ENCODE measurements around the gene PIP4K2C. TPM values are rescaled to one million over a fixed set of nuclear protein-coding genes. Genes with fewer than 3 reads are reported as not detected.
"Not testable (repeated sequence)": the region's sequence is repeated elsewhere in the genome, so short reads cannot be mapped to it uniquely, and the experiment has no call there.

The PIP4K2C gene
- total and polyA plus RNA-seq, 5 donors from 2014 or later, result 24.6 to 38.6 (median 32.1) TPM

DNA sequence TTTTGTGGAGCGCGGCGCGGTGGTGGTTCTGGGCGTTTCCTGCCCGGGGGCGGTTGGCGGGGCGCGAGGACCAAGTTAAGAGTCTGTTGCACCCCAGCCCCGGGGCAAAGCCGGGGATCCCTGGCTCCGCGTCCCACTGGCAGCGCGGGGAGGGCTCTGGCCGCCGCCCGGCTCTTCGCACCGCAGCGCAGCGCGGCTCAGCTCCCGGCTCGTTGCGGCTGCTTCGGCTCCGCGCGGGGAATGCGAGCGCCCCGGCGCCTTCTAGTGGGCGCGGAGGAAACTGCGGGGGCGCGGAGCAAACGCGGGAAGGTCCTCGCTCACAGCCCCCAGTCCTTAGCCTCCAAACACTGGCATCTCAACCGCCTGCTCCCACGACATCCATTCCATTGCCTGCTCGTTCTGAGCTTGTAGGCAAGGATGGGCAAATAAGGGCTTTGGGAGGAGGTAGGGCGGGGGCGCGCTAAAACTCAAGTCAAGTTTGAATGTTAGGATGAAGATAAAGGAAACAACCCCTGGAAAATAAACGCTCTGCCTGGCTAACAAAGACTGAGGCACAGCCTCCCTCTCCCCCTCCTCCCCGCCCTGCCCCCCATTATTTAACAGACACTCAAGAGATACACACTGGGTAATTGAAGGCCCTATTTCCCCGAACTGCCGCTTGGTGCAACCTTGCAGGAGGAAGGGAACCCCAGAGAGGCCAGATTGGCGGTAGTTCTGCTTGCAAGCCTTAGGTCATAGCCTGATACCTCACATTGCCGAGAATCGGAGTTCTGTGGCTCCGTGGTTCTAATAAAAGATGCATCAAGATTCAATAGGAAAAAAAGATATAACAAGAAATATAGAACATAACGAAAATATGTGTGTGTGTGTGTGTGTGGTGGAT lies 42.2 kb downstream of the PIP4K2C start, which contains the start of gene B4GALNT1:
TSS of gene B4GALNT1 (minus strand) at position 244 of the 883 bp plus-strand sequence. CDS start 1,069 bp downstream, outside the sequence.
- Mint-ChIP-seq H3K4me3 (peak within 1 kb of the TSS; percentile 1 to 86 (median 64)), H3K27ac (peak within 1 kb of the TSS in 1 of 3 donors; percentile 69), H3K36me3 (no peaks in the 10 kb centered on the region), H3K4me1 (peaks cover 0 to 16% (median 6%) of the 10 kb centered on the region in 4 donors), H3K27me3 (peaks cover 67% of the 10 kb centered on the region), H3K9me3 (peaks cover 0 to 3% (median 0%) of the 10 kb centered on the region in 7 donors)
- no peaks in the 10 kb centered on the region for H3K36me3 ChIP-seq (ENCODE audit: control insufficient read depth, insufficient read depth, low read length)
- H3K9me3 ChIP-seq (ENCODE audit: control insufficient read depth in 2 of 2, low read length in 2 of 2), result no peaks in the 10 kb centered on the region
- peaks cover 35% of the 10 kb centered on the region for H3K27me3 ChIP-seq (ENCODE audit: control insufficient read depth, insufficient read depth, low read length)
- DNase-seq (peak; percentile 36 to 66 (median 66)), ATAC-seq (ENCODE audit: low read depth in 2 of 2) (peak; percentile 86 to 87)
- H3K4me3 ChIP-seq (ENCODE audit: low read depth, low read length), result no peak within 1 kb of the TSS
- no peak within 1 kb of the TSS for H3K27ac ChIP-seq (ENCODE audit: insufficient read depth, low read length, poor library complexity, severe bottlenecking)
- peaks cover 20% of the 10 kb centered on the region for H3K4me1 ChIP-seq (ENCODE audit: control insufficient read depth, insufficient read depth, low read length, poor library complexity, severe bottlenecking)

DNA sequence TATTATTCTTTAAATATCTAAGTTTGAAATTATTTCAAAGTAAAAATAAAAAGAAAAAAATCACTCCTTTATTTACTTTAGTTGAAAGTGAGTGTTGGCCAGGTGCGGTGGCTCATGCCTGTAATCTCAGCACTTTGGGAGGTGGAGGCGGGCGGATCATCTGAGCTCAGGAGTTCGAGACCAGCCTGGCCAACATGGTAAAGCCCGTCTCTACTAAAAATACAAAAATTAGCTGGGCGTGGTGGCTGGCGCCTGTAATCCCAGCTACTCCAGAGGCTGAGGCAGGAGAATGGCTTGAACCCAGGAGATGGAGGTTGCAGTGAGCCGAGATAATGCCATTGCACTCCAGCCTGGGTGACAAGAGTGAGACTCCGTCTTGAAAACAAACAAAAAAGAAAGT lies 45.7 kb downstream of the PIP4K2C start:
- not testable (repeated sequence) for H3K36me3 Mint-ChIP-seq; H3K4me3 ChIP-seq (ENCODE audit: low read depth, low read length); H3K4me3 Mint-ChIP-seq; ATAC-seq (ENCODE audit: low read depth in 2 of 2); H3K36me3 ChIP-seq (ENCODE audit: control insufficient read depth, insufficient read depth, low read length); H3K27ac ChIP-seq (ENCODE audit: insufficient read depth, low read length, poor library complexity, severe bottlenecking); DNase-seq; H3K27ac Mint-ChIP-seq; H3K9me3 ChIP-seq (ENCODE audit: control insufficient read depth in 2 of 2, low read length in 2 of 2); H3K9me3 Mint-ChIP-seq; H3K4me1 Mint-ChIP-seq
- H3K27me3 Mint-ChIP-seq, result peaks cover 63% of the 10 kb centered on the region
- Histone ChIP-seq H3K4me1 (ENCODE audit: control insufficient read depth, insufficient read depth, low read length, poor library complexity, severe bottlenecking) (peaks cover 18% of the 10 kb centered on the region), H3K27me3 (ENCODE audit: control insufficient read depth, insufficient read depth, low read length) (peaks cover 17% of the 10 kb centered on the region)

DNA sequence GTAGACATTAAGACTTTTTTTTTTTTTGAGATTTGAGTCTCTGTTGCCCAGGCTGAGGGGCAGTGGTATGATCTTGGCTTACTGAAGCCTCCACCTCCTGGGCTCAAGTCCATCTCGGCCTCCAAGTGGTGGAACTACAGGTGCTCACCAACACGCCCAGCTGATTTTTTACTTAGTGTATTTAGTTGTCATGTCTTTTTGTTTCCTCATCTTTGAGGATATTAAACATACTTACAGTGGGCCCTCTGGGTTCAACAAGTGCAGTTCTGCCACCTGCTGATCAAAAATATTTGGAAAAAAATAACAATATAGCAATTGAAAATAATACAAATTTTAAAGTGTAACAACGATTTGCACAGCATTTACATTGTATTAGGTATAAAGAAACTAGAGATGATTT lies 46.4 kb downstream of the PIP4K2C start:
- peaks cover 17% of the 10 kb centered on the region for H3K27me3 ChIP-seq (ENCODE audit: control insufficient read depth, insufficient read depth, low read length)
- H3K4me3 ChIP-seq (ENCODE audit: low read depth, low read length), result no peak overlapping the region
- peaks cover 0 to 6% (median 3%) of the 10 kb centered on the region in 4 donors for H3K4me1 Mint-ChIP-seq
- no peaks in the 10 kb centered on the region for H3K36me3 Mint-ChIP-seq
- H3K27me3 Mint-ChIP-seq, result peaks cover 68% of the 10 kb centered on the region
- no peaks in the 10 kb centered on the region for H3K36me3 ChIP-seq (ENCODE audit: control insufficient read depth, insufficient read depth, low read length)
- no peak overlapping the region for H3K27ac ChIP-seq (ENCODE audit: insufficient read depth, low read length, poor library complexity, severe bottlenecking)
- ATAC-seq (ENCODE audit: low read depth in 2 of 2) (no peak), DNase-seq (no peak)
- peaks cover 0 to 1% (median 0%) of the 10 kb centered on the region in 7 donors for H3K9me3 Mint-ChIP-seq
- no peaks in the 10 kb centered on the region for H3K9me3 ChIP-seq (ENCODE audit: control insufficient read depth in 2 of 2, low read length in 2 of 2)
- H3K4me1 ChIP-seq (ENCODE audit: control insufficient read depth, insufficient read depth, low read length, poor library complexity, severe bottlenecking), result peaks cover 12% of the 10 kb centered on the region
- no peak overlapping the region for H3K27ac Mint-ChIP-seq
- no peak overlapping the region for H3K4me3 Mint-ChIP-seq

DNA sequence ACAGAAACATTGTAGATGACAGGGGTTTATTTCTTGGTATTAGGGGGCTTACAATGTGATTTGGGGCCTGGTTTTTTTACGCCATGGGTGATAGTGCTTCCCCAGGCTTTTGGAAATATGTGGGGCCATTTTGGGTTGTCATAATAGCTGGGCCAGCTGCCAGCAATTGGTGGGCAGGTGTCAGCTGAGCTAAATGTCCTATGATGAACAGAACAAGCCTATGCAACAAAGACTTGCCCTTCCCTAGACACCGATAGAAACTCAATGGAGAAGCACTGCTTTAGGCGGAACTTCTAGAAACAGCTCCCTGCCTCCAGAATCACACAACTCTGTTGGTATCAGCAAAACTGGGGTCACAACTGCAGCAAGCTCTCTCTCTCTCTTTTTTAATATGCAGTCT lies 47.1 kb downstream of the PIP4K2C start:
- DNase-seq, result no peak
- Histone ChIP-seq H3K9me3 (ENCODE audit: control insufficient read depth in 2 of 2, low read length in 2 of 2) (no peaks in the 10 kb centered on the region), H3K4me3 (ENCODE audit: low read depth, low read length) (no peak overlapping the region), H3K4me1 (ENCODE audit: control insufficient read depth, insufficient read depth, low read length, poor library complexity, severe bottlenecking) (peaks cover 4% of the 10 kb centered on the region), H3K27ac (ENCODE audit: insufficient read depth, low read length, poor library complexity, severe bottlenecking) (no peak overlapping the region), H3K27me3 (ENCODE audit: control insufficient read depth, insufficient read depth, low read length) (peaks cover 17% of the 10 kb centered on the region), H3K36me3 (ENCODE audit: control insufficient read depth, insufficient read depth, low read length) (no peaks in the 10 kb centered on the region)
- Mint-ChIP-seq H3K36me3 (no peaks in the 10 kb centered on the region), H3K27ac (no peak overlapping the region), H3K27me3 (peaks cover 66% of the 10 kb centered on the region), H3K4me3 (no peak overlapping the region), H3K9me3 (peaks cover 0 to 1% (median 0%) of the 10 kb centered on the region in 7 donors), H3K4me1 (peaks cover 0 to 5% (median 2%) of the 10 kb centered on the region in 4 donors)
- no peak for ATAC-seq (ENCODE audit: low read depth in 2 of 2)

DNA sequence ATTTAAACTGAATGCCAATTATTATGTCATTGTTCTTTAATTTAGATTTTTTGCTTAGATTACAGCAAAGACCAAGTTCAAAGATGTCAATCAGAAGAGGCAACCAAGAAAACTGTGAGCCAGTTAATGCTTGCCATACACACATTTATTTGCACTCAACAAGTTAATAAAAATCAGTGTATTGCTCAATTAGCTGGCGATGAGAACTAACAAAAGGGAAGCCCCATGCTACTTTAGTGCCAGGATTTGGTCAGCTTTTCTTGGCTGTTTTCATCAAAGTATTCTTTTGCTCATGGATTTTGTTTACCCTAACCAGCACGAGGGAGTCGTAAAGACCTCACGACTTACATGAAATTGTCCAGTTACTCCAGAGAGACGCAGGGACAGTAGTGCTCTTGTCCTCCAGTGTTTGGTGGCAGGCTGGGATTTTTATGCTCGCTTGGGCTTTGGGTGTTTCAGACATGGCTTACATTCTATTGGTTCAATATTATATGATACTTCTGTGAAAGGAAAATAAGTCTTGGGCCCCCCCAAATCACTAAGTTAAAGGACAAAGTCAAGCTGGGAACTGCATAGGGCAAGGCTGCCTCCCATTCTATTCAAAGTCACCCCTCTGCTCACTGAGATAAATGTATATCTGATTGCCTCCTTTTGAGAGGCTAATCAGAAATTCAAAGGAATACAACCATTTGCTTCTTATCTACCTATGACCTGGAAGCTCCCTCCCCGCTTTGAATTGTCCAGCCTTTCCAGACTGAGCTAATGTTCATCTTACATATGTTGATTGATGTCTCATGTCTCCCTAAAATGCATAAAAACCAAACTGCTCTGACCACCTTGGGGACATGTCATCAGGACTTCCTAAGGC lies 49.4 kb downstream of the PIP4K2C start:
- no peak overlapping the region for H3K27ac Mint-ChIP-seq
- ATAC-seq (ENCODE audit: low read depth in 2 of 2), result no peak
- no peaks in the 10 kb centered on the region for H3K36me3 Mint-ChIP-seq
- H3K27ac ChIP-seq (ENCODE audit: insufficient read depth, low read length, poor library complexity, severe bottlenecking), result no peak overlapping the region
- H3K27me3 Mint-ChIP-seq, result peaks cover 48% of the 10 kb centered on the region
- H3K4me1 Mint-ChIP-seq, result no peaks in the 10 kb centered on the region
- peaks cover 7% of the 10 kb centered on the region for H3K27me3 ChIP-seq (ENCODE audit: control insufficient read depth, insufficient read depth, low read length)
- H3K9me3 ChIP-seq (ENCODE audit: control insufficient read depth in 2 of 2, low read length in 2 of 2), result peaks cover 0 to 3% of the 10 kb centered on the region in 2 experiments
- DNase-seq, result no peak
- H3K4me3 ChIP-seq (ENCODE audit: low read depth, low read length), result no peak overlapping the region
- H3K4me3 Mint-ChIP-seq, result peak overlapping the region in 1 of 4 donors; percentile 5
- H3K36me3 ChIP-seq (ENCODE audit: control insufficient read depth, insufficient read depth, low read length), result no peaks in the 10 kb centered on the region
- H3K9me3 Mint-ChIP-seq, result peaks cover 0 to 3% (median 0%) of the 10 kb centered on the region in 7 donors
- no peaks in the 10 kb centered on the region for H3K4me1 ChIP-seq (ENCODE audit: control insufficient read depth, insufficient read depth, low read length, poor library complexity, severe bottlenecking)

DNA sequence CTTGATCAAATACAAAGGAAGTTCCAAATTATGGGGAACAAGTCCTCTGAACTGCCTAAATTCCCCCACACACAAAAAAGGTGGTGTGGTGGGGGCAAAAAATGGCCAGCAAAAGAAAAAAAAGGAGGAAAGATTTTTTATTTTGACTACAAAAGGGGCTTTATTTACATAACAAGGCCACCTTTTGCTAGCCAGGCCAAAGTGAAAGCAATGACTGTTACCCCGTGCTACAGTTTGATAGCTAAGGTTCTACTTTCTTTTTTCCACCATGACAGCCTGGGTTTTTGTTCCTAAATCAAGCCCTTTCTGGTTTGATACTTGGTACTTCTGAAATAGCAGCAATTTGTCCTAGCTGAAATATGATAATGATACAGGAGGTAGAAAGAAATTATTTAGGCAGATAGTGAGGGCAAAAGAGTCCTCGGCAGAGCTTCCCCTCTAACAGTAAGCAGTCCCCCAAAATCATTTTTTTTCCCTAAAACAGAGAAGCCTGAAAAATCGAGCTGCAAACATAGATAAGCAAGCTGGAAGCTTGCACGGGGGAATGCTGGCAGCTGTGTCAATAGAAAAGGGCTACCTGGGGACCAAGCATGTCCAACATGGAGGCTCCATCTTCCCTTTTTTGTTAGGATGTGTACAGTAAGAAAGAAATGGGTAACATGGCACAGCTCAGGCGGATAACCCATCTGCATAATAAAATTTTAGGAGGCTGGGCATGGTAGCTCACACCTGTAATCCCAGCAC lies 50.9 kb downstream of the PIP4K2C start:
- H3K36me3 ChIP-seq (ENCODE audit: control insufficient read depth, insufficient read depth, low read length), result no peaks in the 10 kb centered on the region
- Mint-ChIP-seq H3K9me3 (peaks cover 0 to 3% (median 0%) of the 10 kb centered on the region in 7 donors), H3K27me3 (peaks cover 47% of the 10 kb centered on the region), H3K4me1 (no peaks in the 10 kb centered on the region), H3K4me3 (no peak overlapping the region), H3K27ac (no peak overlapping the region), H3K36me3 (no peaks in the 10 kb centered on the region)
- no peak overlapping the region for H3K4me3 ChIP-seq (ENCODE audit: low read depth, low read length)
- DNase-seq, result no peak
- no peak overlapping the region for H3K27ac ChIP-seq (ENCODE audit: insufficient read depth, low read length, poor library complexity, severe bottlenecking)
- H3K4me1 ChIP-seq (ENCODE audit: control insufficient read depth, insufficient read depth, low read length, poor library complexity, severe bottlenecking), result no peaks in the 10 kb centered on the region
- ATAC-seq (ENCODE audit: low read depth in 2 of 2), result no peak
- peaks cover 0 to 3% of the 10 kb centered on the region in 2 experiments for H3K9me3 ChIP-seq (ENCODE audit: control insufficient read depth in 2 of 2, low read length in 2 of 2)
- peaks cover 7% of the 10 kb centered on the region for H3K27me3 ChIP-seq (ENCODE audit: control insufficient read depth, insufficient read depth, low read length)

DNA sequence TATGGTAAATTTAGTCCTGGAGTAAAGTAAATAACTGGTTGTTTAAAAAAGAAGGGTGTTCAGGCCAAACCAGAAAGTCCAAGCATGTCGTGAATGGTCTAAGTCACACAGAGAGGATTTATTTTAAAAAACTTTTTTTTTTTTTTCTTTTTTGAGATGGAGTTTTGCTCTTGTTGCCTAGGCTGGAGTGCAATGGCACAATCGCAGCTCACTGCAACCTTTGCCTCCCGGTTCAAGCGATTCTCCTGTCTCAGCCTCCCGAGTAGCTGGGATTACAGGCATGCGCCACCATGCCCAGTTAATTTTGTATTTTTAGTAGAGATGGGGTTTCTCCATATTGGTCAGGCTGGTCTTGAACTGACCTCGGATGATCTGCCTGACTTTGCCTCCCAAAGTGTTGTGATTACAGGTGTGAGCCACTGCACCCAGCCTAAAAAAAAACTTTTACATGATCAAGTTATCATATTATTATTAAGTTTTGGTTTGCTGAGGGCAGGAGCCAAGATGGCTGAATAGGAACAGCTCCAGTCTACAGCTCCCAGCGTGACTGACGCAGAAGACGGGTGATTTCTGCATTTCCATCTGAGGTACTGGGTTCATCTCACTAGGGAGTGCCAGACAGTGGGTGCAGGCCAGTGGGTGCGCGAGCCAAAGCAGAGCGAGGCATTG lies 55.1 kb downstream of the PIP4K2C start:
- not testable (repeated sequence) for H3K9me3 Mint-ChIP-seq; ATAC-seq (ENCODE audit: low read depth in 2 of 2); H3K4me3 ChIP-seq (ENCODE audit: low read depth, low read length); DNase-seq; H3K9me3 ChIP-seq (ENCODE audit: control insufficient read depth in 2 of 2, low read length in 2 of 2); H3K4me1 ChIP-seq (ENCODE audit: control insufficient read depth, insufficient read depth, low read length, poor library complexity, severe bottlenecking); H3K27me3 ChIP-seq (ENCODE audit: control insufficient read depth, insufficient read depth, low read length); H3K36me3 Mint-ChIP-seq; H3K4me1 Mint-ChIP-seq; H3K27ac ChIP-seq (ENCODE audit: insufficient read depth, low read length, poor library complexity, severe bottlenecking); H3K4me3 Mint-ChIP-seq; H3K36me3 ChIP-seq (ENCODE audit: control insufficient read depth, insufficient read depth, low read length); H3K27ac Mint-ChIP-seq; H3K27me3 Mint-ChIP-seq

All from CD4-positive, CD25-positive, alpha-beta regulatory T cell (primary cell).